Measurements from ENCODE around the gene EEFSEC. TPM values are rescaled to one million over a fixed set of nuclear protein-coding genes. Genes with fewer than 3 reads are reported as not detected.

Gene EEFSEC
- total RNA-seq, 1 donor from 2014 or later = 6.1 TPM

GRCh38 chr3:128290484-128290883 is 137.2 kb downstream of the EEFSEC start:
- no peaks in the 10 kb centered on the region for H3K27me3 ChIP-seq (ENCODE audit: insufficient read depth, low read length)
- H3K9ac ChIP-seq (ENCODE audit: low read length) = no peak overlapping the region
- peaks cover 3% of the 10 kb centered on the region for H3K27me3 Mint-ChIP-seq (ENCODE audit: low read depth, unreplicated experiment)
- no peak overlapping the region for H3K4me3 ChIP-seq (ENCODE audit: insufficient read depth, low read depth, low read length)
- no peak overlapping the region for H3K4me3 Mint-ChIP-seq (ENCODE audit: unreplicated experiment)
- H4K20me1 ChIP-seq (ENCODE audit: insufficient read depth, low read length) = peaks cover under 1% of the 10 kb centered on the region
- TF ChIP-seq EZH2 (IDR thresholded peaks at IDR 0.05; ENCODE audit: insufficient read depth, low read length) (no peak), CTCF (IDR thresholded peaks at IDR 0.05; ENCODE audit: insufficient read depth, low read depth, low read length) (no peak)
- H3K36me3 ChIP-seq (ENCODE audit: insufficient read depth, low read length) = no peaks in the 10 kb centered on the region
- no peak overlapping the region for H3K27ac ChIP-seq (ENCODE audit: low read depth, low read length)
- no peak overlapping the region for H3K27ac Mint-ChIP-seq (ENCODE audit: unreplicated experiment)
- no peak overlapping the region for H2AFZ ChIP-seq (ENCODE audit: low read depth, low read length)
- no peaks in the 10 kb centered on the region for H3K79me2 ChIP-seq (ENCODE audit: insufficient read depth, low read length)
- H3K9me3 ChIP-seq (ENCODE audit: insufficient read depth, low read depth, low read length) = no peaks in the 10 kb centered on the region
- FAIRE-seq (no peak), DNase-seq (ENCODE audit: low read depth) (no peak)
- no peaks in the 10 kb centered on the region for H3K4me1 Mint-ChIP-seq (ENCODE audit: low read depth, unreplicated experiment)
- H3K36me3 Mint-ChIP-seq (ENCODE audit: low read depth, unreplicated experiment) = peaks cover 5% of the 10 kb centered on the region
- no peaks in the 10 kb centered on the region for H3K4me1 ChIP-seq (ENCODE audit: insufficient read depth, low read length)
- H3K4me2 ChIP-seq (ENCODE audit: low read length) = no peak overlapping the region
- H3K9me3 Mint-ChIP-seq (ENCODE audit: unreplicated experiment) = no peaks in the 10 kb centered on the region

GRCh38 chr3:128293930-128294329 is 140.6 kb downstream of the EEFSEC start:
- Histone ChIP-seq H3K36me3 (ENCODE audit: insufficient read depth, low read length) (no peaks in the 10 kb centered on the region), H3K27ac (ENCODE audit: low read depth, low read length) (no peak overlapping the region), H3K27me3 (ENCODE audit: insufficient read depth, low read length) (no peaks in the 10 kb centered on the region), H3K4me3 (ENCODE audit: insufficient read depth, low read depth, low read length) (no peak overlapping the region), H4K20me1 (ENCODE audit: insufficient read depth, low read length) (no peaks in the 10 kb centered on the region), H3K4me2 (ENCODE audit: low read length) (no peak overlapping the region), H3K9me3 (ENCODE audit: insufficient read depth, low read depth, low read length) (no peaks in the 10 kb centered on the region), H2AFZ (ENCODE audit: low read depth, low read length) (no peak overlapping the region), H3K9ac (ENCODE audit: low read length) (no peak overlapping the region), H3K79me2 (ENCODE audit: insufficient read depth, low read length) (no peaks in the 10 kb centered on the region), H3K4me1 (ENCODE audit: insufficient read depth, low read length) (no peaks in the 10 kb centered on the region)
- FAIRE-seq (no peak), DNase-seq (ENCODE audit: low read depth) (no peak)
- Mint-ChIP-seq H3K27ac (ENCODE audit: unreplicated experiment) (no peak overlapping the region), H3K4me3 (ENCODE audit: unreplicated experiment) (no peak overlapping the region), H3K4me1 (ENCODE audit: low read depth, unreplicated experiment) (no peaks in the 10 kb centered on the region), H3K27me3 (ENCODE audit: low read depth, unreplicated experiment) (no peaks in the 10 kb centered on the region), H3K9me3 (ENCODE audit: unreplicated experiment) (peaks cover 3% of the 10 kb centered on the region), H3K36me3 (ENCODE audit: low read depth, unreplicated experiment) (peaks cover 10% of the 10 kb centered on the region)
- no peak for TF ChIP-seq CTCF (IDR thresholded peaks at IDR 0.05; ENCODE audit: insufficient read depth, low read depth, low read length)
- no peak for TF ChIP-seq EZH2 (IDR thresholded peaks at IDR 0.05; ENCODE audit: insufficient read depth, low read length)

- Mint-ChIP-seq H3K27me3 (ENCODE audit: low read depth, unreplicated experiment) (no peaks in the 10 kb centered on the region), H3K4me1 (ENCODE audit: low read depth, unreplicated experiment) (no peaks in the 10 kb centered on the region), H3K27ac (ENCODE audit: unreplicated experiment) (no peak overlapping the region), H3K36me3 (ENCODE audit: low read depth, unreplicated experiment) (peaks cover 8% of the 10 kb centered on the region), H3K4me3 (ENCODE audit: unreplicated experiment) (no peak overlapping the region), H3K9me3 (ENCODE audit: unreplicated experiment) (peaks cover 3% of the 10 kb centered on the region)
- H3K9me3 ChIP-seq (ENCODE audit: insufficient read depth, low read depth, low read length) = no peaks in the 10 kb centered on the region
- no peaks in the 10 kb centered on the region for H3K4me1 ChIP-seq (ENCODE audit: insufficient read depth, low read length)
- DNase-seq (ENCODE audit: low read depth) (no peak), FAIRE-seq (no peak)
- no peaks in the 10 kb centered on the region for H3K79me2 ChIP-seq (ENCODE audit: insufficient read depth, low read length)
- TF ChIP-seq CTCF (IDR thresholded peaks at IDR 0.05; ENCODE audit: insufficient read depth, low read depth, low read length) = no peak
- TF ChIP-seq EZH2 (IDR thresholded peaks at IDR 0.05; ENCODE audit: insufficient read depth, low read length) = no peak
- no peaks in the 10 kb centered on the region for H3K27me3 ChIP-seq (ENCODE audit: insufficient read depth, low read length)
- no peak overlapping the region for H3K4me3 ChIP-seq (ENCODE audit: insufficient read depth, low read depth, low read length)
- H2AFZ ChIP-seq (ENCODE audit: low read depth, low read length) = no peak overlapping the region
- H3K9ac ChIP-seq (ENCODE audit: low read length) = no peak overlapping the region
- H4K20me1 ChIP-seq (ENCODE audit: insufficient read depth, low read length) = no peaks in the 10 kb centered on the region
- H3K36me3 ChIP-seq (ENCODE audit: insufficient read depth, low read length) = no peaks in the 10 kb centered on the region
- no peak overlapping the region for H3K4me2 ChIP-seq (ENCODE audit: low read length)
- no peak overlapping the region for H3K27ac ChIP-seq (ENCODE audit: low read depth, low read length)
These were observed 141.8 kb downstream of the EEFSEC start for GRCh38 chr3:128294999-128295468.
